ENCODE data around the gene CDKN2AIPNL. TPM values are rescaled to one million over a fixed set of nuclear protein-coding genes. Genes with fewer than 3 reads are reported as not detected.

The CDKN2AIPNL gene
- total and polyA plus RNA-seq, 2 of the 8 experiments (the other 6 are each of a cell fraction or from before 2014, with no cell fraction given) = 40.0 to 56.3 TPM

DNA sequence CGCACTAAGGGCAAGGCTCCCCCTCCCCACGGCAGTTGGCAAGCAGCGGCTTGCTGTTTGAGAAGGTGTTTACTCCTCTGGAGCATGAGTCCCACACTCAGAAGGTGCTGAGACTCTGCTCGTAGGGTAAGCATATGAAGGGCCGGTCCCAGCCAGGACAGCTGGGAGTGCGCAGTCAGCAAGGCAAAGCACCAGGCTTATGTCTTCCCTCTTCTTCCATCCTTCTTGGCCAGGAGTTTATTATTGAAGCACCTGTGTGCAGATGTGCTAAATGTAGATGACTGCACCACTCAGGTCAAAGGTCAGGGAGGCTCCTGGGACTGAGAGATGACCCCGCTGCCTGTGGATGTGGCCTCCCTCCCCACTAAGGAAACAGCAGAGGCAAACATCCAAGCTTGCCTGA lies 27.0 kb upstream of the CDKN2AIPNL start:
- TF ChIP-seq SRF (IDR thresholded peaks at IDR 0.05; ENCODE audit: low read depth, low read length) = no peak
- TF ChIP-seq, protein P1, sequence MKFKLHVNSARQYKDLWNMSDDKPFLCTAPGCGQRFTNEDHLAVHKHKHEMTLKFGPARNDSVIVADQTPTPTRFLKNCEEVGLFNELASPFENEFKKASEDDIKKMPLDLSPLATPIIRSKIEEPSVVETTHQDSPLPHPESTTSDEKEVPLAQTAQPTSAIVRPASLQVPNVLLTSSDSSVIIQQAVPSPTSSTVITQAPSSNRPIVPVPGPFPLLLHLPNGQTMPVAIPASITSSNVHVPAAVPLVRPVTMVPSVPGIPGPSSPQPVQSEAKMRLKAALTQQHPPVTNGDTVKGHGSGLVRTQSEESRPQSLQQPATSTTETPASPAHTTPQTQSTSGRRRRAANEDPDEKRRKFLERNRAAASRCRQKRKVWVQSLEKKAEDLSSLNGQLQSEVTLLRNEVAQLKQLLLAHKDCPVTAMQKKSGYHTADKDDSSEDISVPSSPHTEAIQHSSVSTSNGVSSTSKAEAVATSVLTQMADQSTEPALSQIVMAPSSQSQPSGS (IDR thresholded peaks at IDR 0.05; ENCODE audit: low read length) = no peak
- TF ChIP-seq RXRA (IDR thresholded peaks at IDR 0.05; ENCODE audit: insufficient read depth, low read depth, low read length) = no peak
- no peak for TF ChIP-seq EZH2 (IDR thresholded peaks at IDR 0.05; ENCODE audit: low read depth, low read length, severe bottlenecking)
- TF ChIP-seq CBX8 (IDR thresholded peaks at IDR 0.05; ENCODE audit: borderline replicate concordance, low read depth, low read length) = no peak

More for the DNA sequence above, 27.0 kb upstream of the CDKN2AIPNL start:
- Histone ChIP-seq H3K4me3 (ENCODE audit: extremely low read depth in 1 of 4, insufficient read depth in 2 of 4, low read depth in 3 of 4, low read length in 4 of 4) (no peak overlapping the region), H4K5ac (ENCODE audit: insufficient read length, low read depth, low read length) (no peak overlapping the region), H2AFZ (ENCODE audit: low read length) (no peak overlapping the region), H3K14ac (ENCODE audit: insufficient read length) (no peak overlapping the region), H3K18ac (ENCODE audit: extremely low read depth, low read length) (no peak overlapping the region), H3K27me3 (replicated peaks in 1 of 4; ENCODE audit: control insufficient read depth in 3 of 4, extremely low read depth in 1 of 4, insufficient read depth in 3 of 4, low read length in 3 of 4) (no peaks in the 10 kb centered on the region), H4K91ac (replicated peaks; ENCODE audit: insufficient read length, low read length) (no peak overlapping the region), H3K79me1 (ENCODE audit: low read depth, low read length) (no peaks in the 10 kb centered on the region; the same call in 1 of the 2 replicates), H2BK12ac (ENCODE audit: low read depth, low read length) (peak overlapping the region; percentile 88), H3K36me3 (ENCODE audit: control insufficient read depth in 2 of 4, insufficient read depth in 4 of 4, low read length in 3 of 4) (0 out of 8 replicates have a peak, but pooled peaks cover 0 to 3% (median 0%) of the 10 kb centered on the region in 4 experiments), H3K23ac (ENCODE audit: insufficient read length) (no peak overlapping the region), H3K4me2 (ENCODE audit: insufficient read depth in 1 of 2, low read depth in 2 of 2, low read length in 2 of 2) (no peak overlapping the region), H2BK20ac (ENCODE audit: low read length) (no peak overlapping the region), H4K20me1 (replicated peaks in 1 of 2; ENCODE audit: control insufficient read depth in 1 of 2, insufficient read depth in 2 of 2, low read length in 2 of 2) (peaks cover 0 to 2% of the 10 kb centered on the region in 2 experiments), H3K4me1 (replicated peaks in 1 of 4; ENCODE audit: control insufficient read depth in 3 of 4, insufficient read depth in 4 of 4, low read length in 3 of 4) (peaks cover 0 to 7% (median 4%) of the 10 kb centered on the region in 4 experiments; a peak in 2 of 7 replicates), H3K23me2 (ENCODE audit: low read depth, low read length) (no peaks in the 10 kb centered on the region), H3K27ac (ENCODE audit: low read depth, low read length) (no peak overlapping the region), H2BK120ac (replicated peaks; ENCODE audit: low read depth, low read length) (no peak overlapping the region), H2BK15ac (ENCODE audit: low read length) (peak overlapping the region; percentile 31; the same call in 1 of the 2 replicates), H3K9ac (replicated peaks in 1 of 4; ENCODE audit: extremely low read depth in 1 of 4, low read depth in 3 of 4, low read length in 3 of 4) (no peak overlapping the region), H4K8ac (ENCODE audit: extremely low read depth, insufficient read depth, low read length) (no peak overlapping the region), H2BK5ac (ENCODE audit: low read depth, low read length) (peak overlapping the region; percentile 66; the same call in 1 of the 2 replicates), H3K9me3 (ENCODE audit: insufficient read depth in 2 of 2, low read depth in 1 of 2, low read length in 1 of 2) (no peaks in the 10 kb centered on the region), H3K56ac (replicated peaks; ENCODE audit: insufficient read length, low read depth, low read length) (no peak overlapping the region), H3K4ac (replicated peaks; ENCODE audit: insufficient read length, low read depth, low read length) (no peak overlapping the region), H2AK5ac (ENCODE audit: low read depth, low read length) (peak overlapping the region; percentile 47; the same call in 1 of the 2 replicates), H3K79me2 (ENCODE audit: control insufficient read depth in 1 of 2, insufficient read depth in 2 of 2, low read length in 2 of 2) (no peaks in the 10 kb centered on the region)
- WGBS, 2 experiments (ENCODE audit: extremely low coverage in 1 of 2, insufficient coverage in 1 of 2, insufficient read length in 1 of 2, insufficient replicate concordance in 2 of 2, low coverage in 1 of 2, low lambda C conversion rate in 2 of 2, missing lambda C conversion rate in 1 of 2) = 92% methylated on average over 7 of the region's 7 CpGs; no CpG with 5 or more reads in 1 of the 2 experiments
- DNase-seq (ENCODE audit: low read depth in 1 of 2, low spot score in 2 of 2) (no peak), FAIRE-seq (no peak)
- CTCF ChIA-PET (ENCODE audit: partially characterized antibody) = interaction anchor here (1.0 to 3.8 kb wide), 7 partner anchors 10 to 149 kb away, joined by 3 to 17 read pairs (median 4); partner anchors contain the start of gene CDKN2AIPNL
- POLR2A ChIA-PET (ENCODE audit: partially characterized antibody) = interaction anchor here (0.8 to 4.7 kb wide), 10 partner anchors 9 to 87 kb away, joined by 3 to 19 read pairs (median 4); partner anchors contain the start of gene JADE2
